Keratinocyte (primary cell): Measurements from ENCODE around the gene CREG2.

ENCODE experiments used
- CTCF ChIP-seq, 3 experiments: IDR thresholded peaks in 1 of 3; conservative IDR thresholded peaks in 1 of 3; optimal IDR thresholded peaks in 1 of 3; 2 replicates in 2 of 3; 3 replicates in 1 of 3; pipeline versions ENCODE3 to v1.5.1; 2011; ENCODE audit warnings: low read length in 3 of 3, mild to moderate bottlenecking in 3 of 3, moderate library complexity in 2 of 3, control low read depth in 1 of 3, inconsistent platforms in 1 of 3; ENCODE audit not compliant: insufficient read depth in 2 of 3; ENCODE audit errors: extremely low read depth in 1 of 3
- EZH2 ChIP-seq: IDR thresholded peaks from one replicate; pipeline ENCODE4 v1.6.1; 2012; ENCODE audit warnings: inconsistent platforms, mild to moderate bottlenecking, low read length, moderate library complexity

- TF ChIP-seq EZH2, result no peak
- no peak for TF ChIP-seq CTCF (optimal IDR thresholded peaks at IDR 0.05 in 1 of 3, IDR thresholded peaks at IDR 0.05 in 1 of 3, conservative IDR thresholded peaks at IDR 0.05 in 1 of 3; ENCODE audit: extremely low read depth in 1 of 3, insufficient read depth in 2 of 3, low read length in 3 of 3)
Measured at GRCh38 chr2:101375653-101376052, 11.7 kb downstream of the CREG2 start.
